Mesothelial cell of epicardium (in vitro differentiated cells): ENCODE measurements around the gene TIMP3. TPM values are rescaled to one million over a fixed set of nuclear protein-coding genes. Genes with fewer than 3 reads are reported as not detected.
A peak's percentile ranks its signal among the peaks of the same experiment; 100 is the strongest.

Experiments
- DNase-seq, 2 experiments: peaks; one replicate each; pipeline ENCODE4 v3.0.0; 2021; ENCODE audit warnings: low spot score in 2 of 2; ENCODE audit not compliant: unreplicated experiment in 2 of 2
- H3K27ac Mint-ChIP-seq: 2 replicates; pipeline ENCODE4 v1.8.0; 2021; ENCODE audit warnings: mixed read lengths
- H3K27me3 Mint-ChIP-seq: 2 replicates; pipeline ENCODE4 v1.8.0; 2021; ENCODE audit warnings: low read depth, mixed read lengths
- H3K36me3 Mint-ChIP-seq: 2 replicates; pipeline ENCODE4 v1.8.0; 2021; ENCODE audit warnings: mixed read lengths
- H3K4me1 Mint-ChIP-seq: 2 replicates; pipeline ENCODE4 v1.8.0; 2021; ENCODE audit warnings: mixed read lengths
- H3K4me3 Mint-ChIP-seq: 2 replicates; pipeline ENCODE4 v1.8.0; 2021; ENCODE audit warnings: mild to moderate bottlenecking, moderate library complexity, mixed read lengths
- H3K9me3 Mint-ChIP-seq: 2 replicates; pipeline ENCODE4 v1.8.0; 2021; ENCODE audit warnings: mixed read lengths
- total RNA-seq: library from RNA; stranded (reverse); gene quantifications from 3 replicates; pipeline ENCODE4 v1.2.1, GENCODE V29; 2021
- TF ChIP-seq, protein P1 (sequence below): fragments of 200-600 bp; sonication (generic); IDR thresholded peaks from one replicate; pipeline ENCODE4 v1.5.0; 2021; ENCODE audit warnings: antibody characterized with exemption; ENCODE audit not compliant: unreplicated experiment

TIMP3 gene
- total RNA-seq, 1 donor from 2014 or later: 67.2 TPM

DNA sequence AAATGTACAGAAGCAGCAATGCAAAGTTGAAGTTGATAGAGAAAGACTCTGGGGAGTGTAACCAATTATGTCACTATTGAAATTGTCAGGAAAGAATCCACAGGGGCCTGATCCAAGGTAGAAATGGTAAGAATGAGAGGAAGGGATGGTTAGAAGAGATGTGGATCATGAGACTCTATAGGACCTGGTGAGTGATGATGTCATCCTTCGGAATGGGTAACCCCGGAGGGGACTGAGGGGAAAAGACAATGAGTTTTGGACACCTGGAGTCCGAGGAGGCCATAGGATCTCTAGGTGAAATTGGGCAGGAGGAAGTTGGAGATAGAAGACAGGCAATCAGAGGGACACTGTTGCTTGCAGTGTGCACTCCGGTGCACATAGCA, 6.3 kb upstream of the TIMP3 start:
- Mint-ChIP-seq H3K9me3 (peaks cover 8% of the 10 kb centered on the region), H3K4me1 (peaks cover 28% of the 10 kb centered on the region), H3K27ac (peak overlapping the region; percentile 7), H3K27me3 (no peaks in the 10 kb centered on the region), H3K4me3 (no peak overlapping the region), H3K36me3 (peaks cover 3% of the 10 kb centered on the region)
- TF ChIP-seq, protein P1, sequence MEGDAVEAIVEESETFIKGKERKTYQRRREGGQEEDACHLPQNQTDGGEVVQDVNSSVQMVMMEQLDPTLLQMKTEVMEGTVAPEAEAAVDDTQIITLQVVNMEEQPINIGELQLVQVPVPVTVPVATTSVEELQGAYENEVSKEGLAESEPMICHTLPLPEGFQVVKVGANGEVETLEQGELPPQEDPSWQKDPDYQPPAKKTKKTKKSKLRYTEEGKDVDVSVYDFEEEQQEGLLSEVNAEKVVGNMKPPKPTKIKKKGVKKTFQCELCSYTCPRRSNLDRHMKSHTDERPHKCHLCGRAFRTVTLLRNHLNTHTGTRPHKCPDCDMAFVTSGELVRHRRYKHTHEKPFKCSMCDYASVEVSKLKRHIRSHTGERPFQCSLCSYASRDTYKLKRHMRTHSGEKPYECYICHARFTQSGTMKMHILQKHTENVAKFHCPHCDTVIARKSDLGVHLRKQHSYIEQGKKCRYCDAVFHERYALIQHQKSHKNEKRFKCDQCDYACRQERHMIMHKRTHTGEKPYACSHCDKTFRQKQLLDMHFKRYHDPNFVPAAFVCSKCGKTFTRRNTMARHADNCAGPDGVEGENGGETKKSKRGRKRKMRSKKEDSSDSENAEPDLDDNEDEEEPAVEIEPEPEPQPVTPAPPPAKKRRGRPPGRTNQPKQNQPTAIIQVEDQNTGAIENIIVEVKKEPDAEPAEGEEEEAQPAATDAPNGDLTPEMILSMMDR: no peak
- no peak for DNase-seq

DNA sequence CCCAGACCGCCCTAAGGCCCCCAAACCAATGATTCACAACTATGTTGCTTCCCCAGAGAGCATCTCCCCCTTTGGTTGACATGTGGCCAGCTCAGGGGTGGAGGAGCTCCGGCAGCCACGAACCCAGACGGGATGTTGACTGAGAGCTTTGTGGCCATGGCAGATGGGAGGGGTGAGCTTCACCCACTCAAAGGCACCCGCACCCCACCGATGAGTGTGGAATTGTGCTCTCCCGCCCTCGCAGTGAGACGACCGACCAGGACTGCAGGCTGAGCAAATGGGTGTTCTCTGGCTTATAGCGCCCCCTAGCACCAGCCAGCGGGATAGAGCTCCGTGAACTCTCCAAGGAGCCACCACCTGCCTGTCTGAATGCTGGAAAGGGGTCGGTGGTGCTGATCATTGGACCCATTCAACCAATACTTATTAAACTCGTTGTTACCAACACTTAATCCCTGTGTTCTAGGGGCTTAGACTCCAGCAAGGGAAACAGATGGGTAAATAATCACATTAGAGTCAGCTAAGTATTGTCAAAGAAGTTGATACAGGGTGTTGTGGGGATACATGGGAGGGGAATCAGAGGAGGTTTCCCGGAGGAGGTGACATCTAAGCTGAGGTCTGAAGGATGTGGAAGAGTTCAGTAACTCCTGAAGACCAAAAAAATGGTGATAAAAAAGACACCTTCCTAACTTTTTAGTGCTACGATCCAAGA, 4.5 kb upstream of the TIMP3 start:
- H3K36me3 Mint-ChIP-seq: peaks cover 2% of the 10 kb centered on the region
- peak; percentile 49 to 80 for DNase-seq
- TF ChIP-seq, protein P1: peak; percentile 88
- peaks cover 34% of the 10 kb centered on the region for H3K4me1 Mint-ChIP-seq
- no peak overlapping the region for H3K4me3 Mint-ChIP-seq
- H3K27me3 Mint-ChIP-seq: no peaks in the 10 kb centered on the region
- H3K27ac Mint-ChIP-seq: peak overlapping the region; percentile 3
- H3K9me3 Mint-ChIP-seq: peaks cover 8% of the 10 kb centered on the region

DNA sequence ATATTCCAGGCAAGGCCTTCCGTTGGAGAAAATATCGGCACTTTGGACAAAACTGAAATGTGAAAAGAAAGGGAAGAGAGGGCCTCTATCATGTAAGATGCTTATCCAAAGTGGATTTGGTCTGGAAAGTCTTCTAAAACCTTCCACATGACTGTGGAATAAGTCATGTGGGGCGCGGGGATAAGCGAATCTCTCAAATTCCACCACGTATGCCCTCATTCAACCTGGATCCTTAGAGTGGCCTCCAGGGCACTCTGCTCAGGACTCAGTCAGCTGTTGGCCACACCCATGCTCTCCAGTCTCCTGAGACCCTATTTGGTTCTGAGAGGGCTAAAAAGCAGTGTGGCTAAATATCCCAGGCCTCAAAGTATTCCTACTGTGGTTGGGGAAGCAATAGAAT, 2.0 kb upstream of the TIMP3 start:
- DNase-seq: no peak
- peaks cover 54% of the 10 kb centered on the region for H3K4me1 Mint-ChIP-seq
- H3K9me3 Mint-ChIP-seq: no peaks in the 10 kb centered on the region
- no peak overlapping the region for H3K4me3 Mint-ChIP-seq
- TF ChIP-seq, protein P1: no peak
- H3K36me3 Mint-ChIP-seq: no peaks in the 10 kb centered on the region
- no peaks in the 10 kb centered on the region for H3K27me3 Mint-ChIP-seq
- no peak overlapping the region for H3K27ac Mint-ChIP-seq

DNA sequence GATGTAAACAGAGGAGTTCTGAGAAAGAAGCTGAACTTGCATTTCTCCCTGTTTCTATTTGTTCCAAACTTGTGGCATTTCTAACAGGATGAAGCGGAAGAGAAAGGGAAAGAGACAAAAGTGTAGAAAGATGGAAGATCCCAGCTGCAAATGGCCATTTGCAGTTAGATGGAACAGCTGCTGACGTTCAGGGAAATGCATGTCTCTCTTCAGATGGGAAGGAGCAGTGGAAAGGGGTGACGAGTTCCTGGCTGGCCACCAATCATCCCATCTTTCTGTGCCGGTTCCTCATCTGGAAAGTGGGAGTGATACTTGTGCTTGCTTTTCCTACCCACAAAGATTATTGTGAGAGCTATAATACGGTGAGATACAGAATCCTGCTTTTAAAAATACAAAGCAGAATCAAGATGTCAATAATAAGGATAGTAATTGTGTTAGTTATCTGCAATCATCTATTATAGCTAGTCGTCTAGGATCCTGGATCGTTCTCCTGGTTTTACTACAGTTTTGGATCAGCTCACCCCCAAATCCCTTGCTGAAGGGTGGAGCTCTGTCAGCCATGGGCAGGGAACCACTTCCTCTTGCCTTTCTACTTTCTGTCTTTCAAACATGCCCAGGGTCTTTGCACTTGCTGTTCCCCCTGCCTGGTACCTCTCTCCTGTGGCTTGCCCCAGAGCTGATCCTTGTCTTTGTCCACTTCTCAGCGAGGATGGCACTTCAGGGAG, 1.2 kb upstream of the TIMP3 start:
- Mint-ChIP-seq H3K4me3 (peak overlapping the region; percentile 59), H3K36me3 (no peaks in the 10 kb centered on the region), H3K27ac (peak overlapping the region; percentile 48), H3K27me3 (no peaks in the 10 kb centered on the region), H3K9me3 (no peaks in the 10 kb centered on the region), H3K4me1 (peaks cover 54% of the 10 kb centered on the region)
- no peak for DNase-seq
- TF ChIP-seq, protein P1: no peak

DNA sequence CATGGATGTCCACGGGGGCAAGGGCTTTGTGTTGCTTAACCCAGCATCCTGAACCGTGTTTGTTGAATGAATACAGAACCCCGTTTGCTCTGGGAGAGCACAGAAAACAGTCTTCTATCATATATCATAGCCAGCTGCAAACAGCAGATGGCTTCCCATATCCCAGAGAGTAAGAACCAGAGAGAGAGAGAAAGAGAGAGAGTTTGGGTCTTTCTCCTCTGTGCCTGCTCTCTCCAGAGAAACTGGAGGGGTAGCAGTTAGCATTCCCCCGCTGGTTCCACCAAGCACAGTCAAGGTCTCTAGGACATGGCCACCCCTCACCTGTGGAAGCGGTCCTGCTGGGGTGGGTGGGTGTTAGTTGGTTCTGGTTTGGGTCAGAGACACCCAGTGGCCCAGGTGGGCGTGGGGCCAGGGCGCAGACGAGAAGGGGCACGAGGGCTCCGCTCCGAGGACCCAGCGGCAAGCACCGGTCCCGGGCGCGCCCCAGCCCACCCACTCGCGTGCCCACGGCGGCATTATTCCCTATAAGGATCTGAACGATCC, 440 bp upstream of the TIMP3 start:
- Mint-ChIP-seq H3K4me3 (peak overlapping the region; percentile 59), H3K4me1 (peaks cover 55% of the 10 kb centered on the region), H3K36me3 (no peaks in the 10 kb centered on the region), H3K9me3 (no peaks in the 10 kb centered on the region), H3K27ac (peak overlapping the region; percentile 48), H3K27me3 (no peaks in the 10 kb centered on the region)
- TF ChIP-seq, protein P1: no peak
- DNase-seq: no peak
